ENCODE measurements around the gene ZNF385A. TPM values are rescaled to one million over a fixed set of nuclear protein-coding genes. Genes with fewer than 3 reads are reported as not detected.

The ZNF385A gene
- total and polyA plus RNA-seq, 4 donors, result 2.5 to 4.0 (median 2.8) TPM

DNA sequence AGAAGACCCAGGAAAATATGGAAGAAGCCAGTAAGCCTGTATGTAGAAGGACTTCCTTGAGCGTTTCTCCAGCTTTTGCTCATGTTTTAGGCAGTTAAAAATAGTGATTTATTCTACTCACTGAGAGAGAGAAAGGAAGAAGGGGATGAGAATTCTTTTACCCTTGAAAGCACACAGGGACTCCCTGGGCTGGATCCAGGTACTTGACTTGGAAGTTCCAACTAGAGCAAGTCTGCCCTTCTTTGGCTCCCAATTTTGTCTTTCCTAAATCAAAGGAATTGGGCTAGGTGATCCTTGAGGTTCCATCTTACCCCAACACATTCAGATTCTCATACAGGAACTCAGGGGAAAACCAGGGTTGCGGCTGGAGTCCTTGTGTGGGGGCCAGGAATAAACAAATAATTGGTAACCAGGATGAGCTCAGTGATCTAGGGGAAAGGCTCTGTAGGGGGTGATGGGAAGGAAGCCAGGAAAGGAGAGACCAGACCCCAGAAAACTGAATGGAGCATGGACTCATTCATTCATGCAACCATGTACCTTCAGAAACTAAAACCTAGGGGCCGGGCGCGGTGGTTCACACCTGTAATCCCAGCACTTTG lies 46.0 kb upstream of the ZNF385A start:
- Histone ChIP-seq H3K9me3 (ENCODE audit: control insufficient read depth in 4 of 4, low read length in 3 of 4) (no peaks in the 10 kb centered on the region), H3K9ac (ENCODE audit: low read depth in 1 of 2, low read length in 2 of 2) (no peak overlapping the region), H3K36me3 (ENCODE audit: control insufficient read depth in 4 of 4, insufficient read depth in 3 of 4, low read depth in 1 of 4, low read length in 3 of 4) (no peaks in the 10 kb centered on the region), H3K4me3 (ENCODE audit: low read depth in 1 of 3, low read length in 3 of 3) (no peak overlapping the region), H3K27ac (ENCODE audit: low read depth in 1 of 2, low read length in 2 of 2) (no peak overlapping the region), H3K27me3 (ENCODE audit: control insufficient read depth in 4 of 4, insufficient read depth in 4 of 4, low read length in 3 of 4) (no peaks in the 10 kb centered on the region), H3K4me1 (ENCODE audit: control insufficient read depth in 4 of 4, insufficient read depth in 4 of 4, low read length in 3 of 4) (peaks cover 5 to 21% (median 14%) of the 10 kb centered on the region in 4 donors)
- TF ChIP-seq RAD21 (IDR thresholded peaks at IDR 0.05) (no peak), JUND (IDR thresholded peaks at IDR 0.05) (no peak), EGR1 (IDR thresholded peaks at IDR 0.05; ENCODE audit: low read depth in 2 of 2) (no peak), YY1 (IDR thresholded peaks at IDR 0.05) (no peak), GABPA (IDR thresholded peaks at IDR 0.05 in 1 of 2, conservative IDR thresholded peaks at IDR 0.05 in 1 of 2) (no peak), FOXA2 (IDR thresholded peaks at IDR 0.05) (no peak)
- TF ChIP-seq, protein P1, sequence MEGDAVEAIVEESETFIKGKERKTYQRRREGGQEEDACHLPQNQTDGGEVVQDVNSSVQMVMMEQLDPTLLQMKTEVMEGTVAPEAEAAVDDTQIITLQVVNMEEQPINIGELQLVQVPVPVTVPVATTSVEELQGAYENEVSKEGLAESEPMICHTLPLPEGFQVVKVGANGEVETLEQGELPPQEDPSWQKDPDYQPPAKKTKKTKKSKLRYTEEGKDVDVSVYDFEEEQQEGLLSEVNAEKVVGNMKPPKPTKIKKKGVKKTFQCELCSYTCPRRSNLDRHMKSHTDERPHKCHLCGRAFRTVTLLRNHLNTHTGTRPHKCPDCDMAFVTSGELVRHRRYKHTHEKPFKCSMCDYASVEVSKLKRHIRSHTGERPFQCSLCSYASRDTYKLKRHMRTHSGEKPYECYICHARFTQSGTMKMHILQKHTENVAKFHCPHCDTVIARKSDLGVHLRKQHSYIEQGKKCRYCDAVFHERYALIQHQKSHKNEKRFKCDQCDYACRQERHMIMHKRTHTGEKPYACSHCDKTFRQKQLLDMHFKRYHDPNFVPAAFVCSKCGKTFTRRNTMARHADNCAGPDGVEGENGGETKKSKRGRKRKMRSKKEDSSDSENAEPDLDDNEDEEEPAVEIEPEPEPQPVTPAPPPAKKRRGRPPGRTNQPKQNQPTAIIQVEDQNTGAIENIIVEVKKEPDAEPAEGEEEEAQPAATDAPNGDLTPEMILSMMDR (IDR thresholded peaks at IDR 0.05; ENCODE audit: low read depth, low read length, missing input control), result no peak
- TF ChIP-seq, protein P2, sequence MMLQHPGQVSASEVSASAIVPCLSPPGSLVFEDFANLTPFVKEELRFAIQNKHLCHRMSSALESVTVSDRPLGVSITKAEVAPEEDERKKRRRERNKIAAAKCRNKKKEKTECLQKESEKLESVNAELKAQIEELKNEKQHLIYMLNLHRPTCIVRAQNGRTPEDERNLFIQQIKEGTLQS (IDR thresholded peaks at IDR 0.05), result no peak
- DNase-seq (ENCODE audit: low spot score), result no peak
- 95% methylated on average over 5 of the region's 5 CpGs for WGBS

DNA sequence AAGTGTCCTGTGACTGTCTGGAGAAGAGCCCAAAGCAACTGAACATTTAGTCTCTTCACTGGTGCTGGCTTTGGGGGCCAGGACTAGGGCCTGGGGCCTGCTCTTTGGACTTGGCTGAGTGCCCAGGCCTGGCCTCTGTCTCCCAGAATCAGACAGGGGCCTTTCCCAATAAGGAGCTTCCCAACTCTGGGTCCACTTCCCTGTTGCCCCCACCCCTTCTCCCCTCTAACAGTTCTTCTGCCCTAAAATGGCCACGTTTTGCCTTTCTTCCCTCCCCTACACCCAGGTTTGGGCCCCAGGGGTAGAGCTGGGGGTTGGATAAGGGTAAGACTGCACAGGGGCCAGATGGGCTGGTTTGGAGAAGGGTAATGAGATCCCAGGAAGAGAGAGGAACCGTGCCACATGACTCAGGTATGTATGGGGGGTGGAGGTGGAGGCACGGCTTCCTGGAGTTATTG lies 44.5 kb upstream of the ZNF385A start:
- TF ChIP-seq HNF4A (conservative IDR thresholded peaks at IDR 0.05), result peak; percentile 38 to 70
- TF ChIP-seq SP1 (IDR thresholded peaks at IDR 0.05), result peak; percentile 53
- peak; percentile 31 for TF ChIP-seq HNF4G (IDR thresholded peaks at IDR 0.05)
- TF ChIP-seq GABPA (IDR thresholded peaks at IDR 0.05 in 1 of 2, conservative IDR thresholded peaks at IDR 0.05 in 1 of 2), result no peak
- H3K4me3 ChIP-seq (ENCODE audit: low read depth in 1 of 3, low read length in 3 of 3), result no peak overlapping the region
- peak overlapping the region in 1 of 2 donors; percentile 24 for H3K27ac ChIP-seq (ENCODE audit: low read depth in 1 of 2, low read length in 2 of 2)
- H3K9me3 ChIP-seq (ENCODE audit: control insufficient read depth in 4 of 4, low read length in 3 of 4), result no peaks in the 10 kb centered on the region
- DNase-seq (ENCODE audit: low spot score), result no peak
- no peak overlapping the region for H3K9ac ChIP-seq (ENCODE audit: low read depth in 1 of 2, low read length in 2 of 2)
- WGBS, result 85% methylated on average over 3 of the region's 3 CpGs
- no peaks in the 10 kb centered on the region for H3K36me3 ChIP-seq (ENCODE audit: control insufficient read depth in 4 of 4, insufficient read depth in 3 of 4, low read depth in 1 of 4, low read length in 3 of 4)
- H3K4me1 ChIP-seq (ENCODE audit: control insufficient read depth in 4 of 4, insufficient read depth in 4 of 4, low read length in 3 of 4), result peaks cover 5 to 18% (median 10%) of the 10 kb centered on the region in 4 donors
- no peaks in the 10 kb centered on the region for H3K27me3 ChIP-seq (ENCODE audit: control insufficient read depth in 4 of 4, insufficient read depth in 4 of 4, low read length in 3 of 4)

DNA sequence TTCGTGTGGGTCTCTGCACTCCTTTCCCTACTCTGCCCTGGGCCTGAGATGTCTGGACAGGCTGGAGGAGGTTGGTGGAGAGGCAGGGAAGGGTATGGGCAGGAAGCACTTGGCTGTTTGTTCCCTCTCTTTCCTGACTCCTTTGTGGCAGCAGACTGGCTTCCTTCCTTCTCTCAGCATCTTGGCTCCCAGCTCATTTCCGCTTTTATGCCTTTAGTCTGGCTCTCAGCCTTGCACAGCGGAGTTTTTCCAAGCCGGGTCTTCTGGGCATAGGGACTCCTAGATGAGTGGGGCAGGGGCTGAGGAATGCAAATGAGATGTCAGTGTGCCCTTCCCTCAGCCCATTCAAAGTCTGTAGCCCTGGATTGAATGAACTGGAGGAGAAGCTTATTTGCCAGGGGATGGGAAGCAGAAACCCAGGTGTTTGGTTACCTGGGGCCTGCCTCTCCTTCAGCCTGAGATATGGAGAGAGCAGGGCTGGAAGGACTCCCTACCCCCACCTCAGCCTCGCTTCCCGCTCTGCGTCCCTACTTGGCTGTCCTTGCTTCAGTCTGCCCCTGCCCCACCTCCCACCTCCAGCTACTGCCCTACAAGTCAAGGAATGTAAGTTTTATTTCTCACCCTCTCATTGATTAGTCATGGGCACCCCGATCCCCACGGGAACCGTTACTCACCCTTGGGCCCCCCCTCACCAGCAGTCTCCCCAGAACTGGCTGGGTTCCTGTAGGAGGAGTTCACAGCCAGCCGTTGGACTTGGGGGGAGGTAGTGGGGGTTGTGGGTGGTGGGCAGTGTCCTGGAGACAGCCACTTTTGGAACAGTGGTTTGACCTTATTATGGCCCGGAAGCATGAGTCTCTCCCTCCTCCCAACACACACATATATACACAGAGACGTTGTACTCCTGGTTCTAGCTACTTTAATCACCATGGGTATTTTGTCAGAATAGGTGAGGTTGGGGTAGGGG lies 43.8 kb upstream of the ZNF385A start:
- peak overlapping the region in 1 of 2 donors; percentile 24 for H3K27ac ChIP-seq (ENCODE audit: low read depth in 1 of 2, low read length in 2 of 2)
- DNase-seq (ENCODE audit: low spot score), result no peak
- H3K9me3 ChIP-seq (ENCODE audit: control insufficient read depth in 4 of 4, low read length in 3 of 4), result no peaks in the 10 kb centered on the region
- H3K27me3 ChIP-seq (ENCODE audit: control insufficient read depth in 4 of 4, insufficient read depth in 4 of 4, low read length in 3 of 4), result no peaks in the 10 kb centered on the region
- WGBS, result 58% methylated on average over 13 of the region's 13 CpGs
- H3K36me3 ChIP-seq (ENCODE audit: control insufficient read depth in 4 of 4, insufficient read depth in 3 of 4, low read depth in 1 of 4, low read length in 3 of 4), result no peaks in the 10 kb centered on the region
- peaks cover 5 to 18% (median 10%) of the 10 kb centered on the region in 4 donors for H3K4me1 ChIP-seq (ENCODE audit: control insufficient read depth in 4 of 4, insufficient read depth in 4 of 4, low read length in 3 of 4)
- TF ChIP-seq HNF4G (IDR thresholded peaks at IDR 0.05), result no peak
- no peak for TF ChIP-seq RXRA (IDR thresholded peaks at IDR 0.05)
- peak; percentile 67 for TF ChIP-seq NR2F2 (IDR thresholded peaks at IDR 0.05)
- TF ChIP-seq RAD21 (IDR thresholded peaks at IDR 0.05), result no peak
- TF ChIP-seq, protein P1 (IDR thresholded peaks at IDR 0.05; ENCODE audit: low read depth, low read length, missing input control), result no peak
- no peak overlapping the region for H3K9ac ChIP-seq (ENCODE audit: low read depth in 1 of 2, low read length in 2 of 2)
- H3K4me3 ChIP-seq (ENCODE audit: low read depth in 1 of 3, low read length in 3 of 3), result no peak overlapping the region
